AG04450 (cell line): ENCODE data around the gene IFIT5. TPM values are rescaled to one million over a fixed set of nuclear protein-coding genes. Genes with fewer than 3 reads are reported as not detected.

ENCODE experiments used
- CTCF ChIA-PET: fragments of 300-600, 350-600 bp; formaldehyde crosslinking; extraction: SDS; loops from one replicate; lab custom pipeline; 2022; ENCODE audit warnings: antibody characterized with exemption, inconsistent platforms; lab: Charles Lee
- POLR2A ChIA-PET: fragments of 350-600 bp; formaldehyde crosslinking; extraction: SDS; loops from one replicate; lab custom pipeline; 2021; ENCODE audit warnings: antibody characterized with exemption, inconsistent platforms; lab: Yijun Ruan, JAX
- DNase-seq: peaks from one replicate; pipeline ENCODE4 v3.0.0-alpha.2; 2011; ENCODE audit warnings: low read depth, low spot score
- H3K27ac ChIP-seq: one replicate; pipeline ENCODE4 v1.5.1; 2012; ENCODE audit warnings: low read depth, low read length, control low read depth
- H3K27me3 ChIP-seq: one replicate; pipeline ENCODE4 v1.6.0; 2012; ENCODE audit warnings: low read length; ENCODE audit not compliant: control insufficient read depth, insufficient read depth
- H3K4me3 ChIP-seq: 2 replicates; pipeline ENCODE4 v1.5.1; 2011; ENCODE audit warnings: mild to moderate bottlenecking, low read depth, low read length, control low read depth
- H3K9me3 ChIP-seq: 2 replicates; pipeline ENCODE4 v1.5.1; 2012; ENCODE audit warnings: low read length; ENCODE audit not compliant: control insufficient read depth, insufficient read depth
- CTCF ChIP-seq: IDR thresholded peaks from 2 replicates; pipeline ENCODE4 v1.5.1; 2011; ENCODE audit warnings: low read depth, low read length, control low read depth, inconsistent platforms
- polyA plus RNA-seq: library from polyadenylated mRNA; depleted of rRNA; stranded (reverse); fragments of >200 nt; gene quantifications from 2 replicates; pipeline ENCODE4 v1.2.3, GENCODE V29; 2011

The IFIT5 gene
- polyA plus RNA-seq, 1 experiment = 14.9 TPM

GRCh38 chr10:89377705-89378637, 36.4 kb upstream of the IFIT5 start, which contains the start of gene IFIT1B:
TSS of gene IFIT1B (plus strand) at chr10:89378056. CDS start at chr10:89378136, 80 bp downstream.
- H3K4me3 ChIP-seq = no peak within 1 kb of the TSS
- H3K27me3 ChIP-seq = no peaks in the 10 kb centered on the region
- TF ChIP-seq CTCF = no peak
- ChIA-PET POLR2A (no interaction called here), CTCF (interaction anchor here (1.6 kb wide), 1 partner anchor 9 kb away, joined by 10 read pairs; no protein-coding TSS in a partner anchor)
- no peaks in the 10 kb centered on the region for H3K9me3 ChIP-seq
- no peak for DNase-seq
- H3K27ac ChIP-seq = no peak within 1 kb of the TSS

- ChIA-PET CTCF (interaction anchor here (1.6 kb wide), 1 partner anchor 10 kb away, joined by 10 read pairs; no protein-coding TSS in a partner anchor), POLR2A (no interaction called here)
- TF ChIP-seq CTCF = no peak
- DNase-seq = no peak
- no peaks in the 10 kb centered on the region for H3K9me3 ChIP-seq
- no peaks in the 10 kb centered on the region for H3K27me3 ChIP-seq
- no peak overlapping the region for H3K4me3 ChIP-seq
- no peak overlapping the region for H3K27ac ChIP-seq
These were observed 35.3 kb upstream of the IFIT5 start for GRCh38 chr10:89379103-89379502.

GRCh38 chr10:89382757-89383156, 31.6 kb upstream of the IFIT5 start:
- no peak for TF ChIP-seq CTCF
- H3K4me3 ChIP-seq = no peak overlapping the region
- POLR2A ChIA-PET = no interaction called here
- DNase-seq = no peak
- no peak overlapping the region for H3K27ac ChIP-seq
- no peaks in the 10 kb centered on the region for H3K27me3 ChIP-seq
- CTCF ChIA-PET = no interaction called here
- H3K9me3 ChIP-seq = no peaks in the 10 kb centered on the region

- H3K27ac ChIP-seq = no peak overlapping the region
- ChIA-PET CTCF (interaction anchor here (0.7 to 1.5 kb wide), 4 partner anchors 15 to 167 kb away, joined by 3 to 5 read pairs (median 3); no protein-coding TSS in a partner anchor), POLR2A (no interaction called here)
- H3K4me3 ChIP-seq = no peak overlapping the region
- no peaks in the 10 kb centered on the region for H3K27me3 ChIP-seq
- H3K9me3 ChIP-seq = no peaks in the 10 kb centered on the region
- no peak for TF ChIP-seq CTCF
- DNase-seq = no peak
These were observed 29.7 kb upstream of the IFIT5 start for GRCh38 chr10:89384474-89385340.
